Common myeloid progenitor, CD34-positive (primary cell): ENCODE measurements around the gene TEAD1.

ENCODE experiments used
- CTCF ChIA-PET: fragments of 350-600 bp; sonication (Branson Sonifier 250); formaldehyde crosslinking; loops from one replicate; lab custom pipeline; 2021; ENCODE audit warnings: antibody characterized with exemption; lab: Charles Lee
- POLR2A ChIA-PET: fragments of 350-600 bp; sonication (Branson Sonifier 250); formaldehyde crosslinking; loops from one replicate; lab custom pipeline; 2021; ENCODE audit warnings: antibody characterized with exemption; lab: Charles Lee
- DNase-seq, 3 donors: peaks; one replicate each; pipeline versions ENCODE4 v3.0.0 to v3.0.0-alpha.2; 2013
- H3K27ac ChIP-seq, 2 experiments: 1 replicate in 1 of 2; 2 replicates in 1 of 2; pipeline ENCODE4 v1.7.0; 2013; ENCODE audit warnings: inconsistent platforms in 2 of 2, low read length in 2 of 2, mild to moderate bottlenecking in 2 of 2, low read depth in 1 of 2, moderate library complexity in 1 of 2; ENCODE audit not compliant: severe bottlenecking in 2 of 2, insufficient read depth in 1 of 2, poor library complexity in 1 of 2
- H3K27me3 ChIP-seq, 5 experiments: replicated peaks in 2 of 5; 1 replicate in 3 of 5; 2 replicates in 2 of 5; pipeline versions ENCODE4 v1.6.1 to v1.7.0; 2013; ENCODE audit warnings: low read length in 4 of 5, mild to moderate bottlenecking in 2 of 5, moderate library complexity in 2 of 5, inconsistent platforms in 1 of 5; ENCODE audit not compliant: insufficient read depth in 5 of 5, control insufficient read depth in 4 of 5
- H3K36me3 ChIP-seq, 4 experiments: 1 replicate in 2 of 4; 2 replicates in 2 of 4; pipeline versions ENCODE4 v1.6.1 to v1.7.0; 2013; ENCODE audit warnings: low read length in 3 of 4, control low read depth in 1 of 4, mild to moderate bottlenecking in 1 of 4; ENCODE audit not compliant: control insufficient read depth in 4 of 4, insufficient read depth in 4 of 4
- H3K4me1 ChIP-seq, 4 experiments: 1 replicate in 3 of 4; 2 replicates in 1 of 4; pipeline versions ENCODE4 v1.6.1 to v1.7.1; 2013; ENCODE audit warnings: low read length in 3 of 4, mild to moderate bottlenecking in 3 of 4, control low read depth in 1 of 4, inconsistent platforms in 1 of 4, moderate library complexity in 1 of 4; ENCODE audit not compliant: control insufficient read depth in 4 of 4, insufficient read depth in 4 of 4; ENCODE audit errors: control extremely low read depth in 1 of 4
- H3K4me3 ChIP-seq, 7 experiments: 1 replicate in 4 of 7; 2 replicates in 3 of 7; pipeline versions ENCODE4 v1.5.1 to v1.7.0; 2013; ENCODE audit warnings: mild to moderate bottlenecking in 7 of 7, low read length in 6 of 7, moderate library complexity in 6 of 7, inconsistent platforms in 2 of 7, low read depth in 2 of 7, control low read depth in 1 of 7; ENCODE audit not compliant: insufficient read depth in 4 of 7, control insufficient read depth in 1 of 7; ENCODE audit errors: extremely low read depth in 1 of 7
- H3K9me3 ChIP-seq, 5 experiments: 1 replicate in 4 of 5; 2 replicates in 1 of 5; pipeline versions ENCODE4 v1.6.1 to v1.7.1; 2013; ENCODE audit warnings: low read length in 4 of 5, mild to moderate bottlenecking in 2 of 5, inconsistent platforms in 1 of 5, low read depth in 1 of 5, moderate library complexity in 1 of 5; ENCODE audit not compliant: control insufficient read depth in 4 of 5, insufficient read depth in 2 of 5; ENCODE audit errors: control extremely low read depth in 1 of 5
- WGBS: methylation state at CpG from one replicate; pipeline ENCODE4 v1.1.5; 2013; ENCODE audit not compliant: insufficient coverage; 5-methylcytosine and 5-hydroxymethylcytosine counted together

Gene TEAD1

GRCh38 chr11:12689029-12689755, 15.0 kb downstream of the TEAD1 start:
- H3K27me3 ChIP-seq: peaks cover 39 to 97% (median 53%) of the 10 kb centered on the region in 5 experiments
- peaks cover 0 to 3% (median 0%) of the 10 kb centered on the region in 5 experiments for H3K9me3 ChIP-seq
- no peak overlapping the region for H3K4me3 ChIP-seq
- no peak for DNase-seq
- H3K4me1 ChIP-seq: peaks cover 0 to 9% (median 7%) of the 10 kb centered on the region in 4 experiments
- no peak overlapping the region for H3K27ac ChIP-seq
- POLR2A ChIA-PET: no interaction called here
- CTCF ChIA-PET: interaction anchor here (1.2 kb wide), 1 partner anchor 9 kb away, joined by 3 read pairs; no protein-coding TSS in a partner anchor
- WGBS: no CpG with 5 or more reads among the region's 3 CpGs
- H3K36me3 ChIP-seq: no peaks in the 10 kb centered on the region

GRCh38 chr11:12690663-12691062, 16.4 kb downstream of the TEAD1 start:
- Histone ChIP-seq H3K36me3 (no peaks in the 10 kb centered on the region), H3K4me1 (peaks cover 4 to 14% (median 11%) of the 10 kb centered on the region in 4 experiments), H3K4me3 (no peak overlapping the region), H3K27me3 (peaks cover 34 to 95% (median 59%) of the 10 kb centered on the region in 5 experiments), H3K9me3 (peaks cover 0 to 3% (median 0%) of the 10 kb centered on the region in 5 experiments), H3K27ac (no peak overlapping the region)
- WGBS: 89% methylated on average over 7 of the region's 8 CpGs
- POLR2A ChIA-PET: no interaction called here
- no peak for DNase-seq
- CTCF ChIA-PET: no interaction called here

DNA sequence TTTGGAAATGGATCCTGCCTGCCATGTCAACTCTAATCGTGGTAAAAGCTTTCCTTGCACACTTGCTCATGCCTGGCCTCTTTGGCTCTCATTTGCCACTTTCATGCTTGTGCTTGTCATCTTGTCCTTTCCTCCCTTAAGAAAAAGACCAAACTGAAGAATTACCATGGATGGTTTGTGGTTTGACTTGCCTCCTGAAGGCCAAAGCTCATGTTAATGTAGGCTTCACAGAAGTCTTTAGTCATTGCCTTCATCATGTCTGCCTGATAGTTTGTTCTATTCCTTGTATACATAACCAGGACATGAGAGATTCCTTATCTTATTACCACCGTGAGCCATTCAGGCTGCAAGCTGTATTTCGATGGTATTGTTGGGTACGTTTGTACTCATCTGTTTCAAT, 17.3 kb downstream of the TEAD1 start:
- H3K4me1 ChIP-seq: peaks cover 4 to 14% (median 11%) of the 10 kb centered on the region in 4 experiments
- 85% methylated on average over 1 of the region's 4 CpGs for WGBS
- POLR2A ChIA-PET: interaction anchor here (0.5 kb wide), 1 partner anchor 13 kb away, joined by 3 read pairs; no protein-coding TSS in a partner anchor
- no peak for DNase-seq
- H3K4me3 ChIP-seq: no peak overlapping the region
- no peaks in the 10 kb centered on the region for H3K36me3 ChIP-seq
- H3K27me3 ChIP-seq: peaks cover 42 to 95% (median 62%) of the 10 kb centered on the region in 5 experiments
- peaks cover 0 to 3% (median 0%) of the 10 kb centered on the region in 5 experiments for H3K9me3 ChIP-seq
- no peak overlapping the region for H3K27ac ChIP-seq
- CTCF ChIA-PET: interaction anchor here (0.6 kb wide), 1 partner anchor 10 kb away, joined by 6 read pairs; no protein-coding TSS in a partner anchor

DNA sequence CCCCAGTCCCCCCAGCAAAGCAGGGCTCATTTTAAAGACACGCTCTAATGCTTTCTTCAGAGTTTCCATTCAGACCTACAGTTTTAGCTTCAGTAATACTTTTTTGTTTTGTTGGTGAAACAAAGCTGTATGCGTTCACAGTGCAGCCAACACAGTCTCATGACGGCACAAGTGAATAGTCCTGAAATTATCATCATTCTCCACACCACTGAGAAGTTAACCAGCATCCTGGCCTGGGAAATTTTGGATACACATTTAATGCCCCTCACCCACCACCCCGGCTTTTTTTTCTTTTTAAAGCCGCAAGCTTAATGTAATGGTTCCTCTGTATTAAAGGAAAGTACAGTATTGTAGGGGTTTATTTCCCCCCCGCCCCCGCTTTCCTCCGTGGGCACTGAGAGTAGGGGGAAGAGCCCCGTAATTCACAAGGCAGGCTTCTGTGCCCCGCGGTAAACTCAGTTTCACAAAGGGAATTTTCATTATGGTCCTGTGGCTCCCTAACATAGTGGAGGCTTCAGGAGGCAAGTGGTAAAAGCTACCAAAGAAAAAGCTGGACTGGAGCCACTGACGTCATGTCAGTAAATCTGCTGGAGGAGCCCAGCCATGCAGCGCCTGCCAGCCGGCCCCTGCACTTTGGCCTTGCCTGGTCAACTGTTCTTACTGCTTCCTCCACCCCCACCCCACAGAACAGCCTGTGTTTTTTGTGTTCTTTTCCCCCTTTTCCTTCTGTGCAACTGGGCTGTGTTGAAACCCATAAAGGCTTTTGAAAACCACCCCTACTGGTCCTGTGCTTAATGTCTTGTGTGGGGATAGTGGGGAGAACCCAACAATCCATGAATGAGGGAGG, 18.2 kb downstream of the TEAD1 start:
- Histone ChIP-seq H3K9me3 (no peaks in the 10 kb centered on the region), H3K4me1 (peaks cover 4 to 14% (median 11%) of the 10 kb centered on the region in 4 experiments), H3K27me3 (peaks cover 41 to 96% (median 57%) of the 10 kb centered on the region in 5 experiments), H3K27ac (no peak overlapping the region), H3K36me3 (no peaks in the 10 kb centered on the region), H3K4me3 (no peak overlapping the region)
- WGBS: 40% methylated on average over 9 of the region's 14 CpGs
- no peak for DNase-seq
- CTCF ChIA-PET: no interaction called here
- POLR2A ChIA-PET: no interaction called here

- Histone ChIP-seq H3K9me3 (no peaks in the 10 kb centered on the region), H3K4me3 (no peak overlapping the region)
These were observed 18.9 kb downstream of the TEAD1 start for GRCh38 chr11:12693094-12693478.

GRCh38 chr11:12693479-12694182, 19.4 kb downstream of the TEAD1 start:
- DNase-seq: peak; percentile 74 to 80 (median 75)
- peak overlapping the region in 2 of 7 experiments; percentile 6 to 26 for H3K4me3 ChIP-seq
- H3K4me1 ChIP-seq: peaks cover 4 to 14% (median 11%) of the 10 kb centered on the region in 4 experiments

More at GRCh38 chr11:12693094-12693478, 18.9 kb downstream of the TEAD1 start:
- Histone ChIP-seq H3K4me1 (peaks cover 4 to 14% (median 11%) of the 10 kb centered on the region in 4 experiments), H3K36me3 (no peaks in the 10 kb centered on the region), H3K27me3 (peaks cover 35 to 96% (median 55%) of the 10 kb centered on the region in 5 experiments), H3K27ac (no peak overlapping the region)
- WGBS: 30% methylated on average over 4 of the region's 5 CpGs
- ChIA-PET POLR2A (no interaction called here), CTCF (no interaction called here)
- DNase-seq: no peak

More at GRCh38 chr11:12693479-12694182, 19.4 kb downstream of the TEAD1 start:
- ChIA-PET POLR2A (no interaction called here), CTCF (no interaction called here)
- Histone ChIP-seq H3K27ac (no peak overlapping the region), H3K9me3 (no peaks in the 10 kb centered on the region), H3K36me3 (no peaks in the 10 kb centered on the region), H3K27me3 (peaks cover 36 to 96% (median 54%) of the 10 kb centered on the region in 5 experiments)
- WGBS: 1% methylated on average over 10 of the region's 13 CpGs
